HG03025 (cell line): Measurements from ENCODE around the gene SHTN1.

Source experiments
- ATAC-seq: cut with Tn5 transposase; IDR thresholded peaks from one replicate; pipeline ENCODE4 v1.9.1; 2021; ENCODE audit warnings: mild to moderate bottlenecking, moderate library complexity; ENCODE audit not compliant: unreplicated experiment, low FRiP score

The SHTN1 gene

DNA sequence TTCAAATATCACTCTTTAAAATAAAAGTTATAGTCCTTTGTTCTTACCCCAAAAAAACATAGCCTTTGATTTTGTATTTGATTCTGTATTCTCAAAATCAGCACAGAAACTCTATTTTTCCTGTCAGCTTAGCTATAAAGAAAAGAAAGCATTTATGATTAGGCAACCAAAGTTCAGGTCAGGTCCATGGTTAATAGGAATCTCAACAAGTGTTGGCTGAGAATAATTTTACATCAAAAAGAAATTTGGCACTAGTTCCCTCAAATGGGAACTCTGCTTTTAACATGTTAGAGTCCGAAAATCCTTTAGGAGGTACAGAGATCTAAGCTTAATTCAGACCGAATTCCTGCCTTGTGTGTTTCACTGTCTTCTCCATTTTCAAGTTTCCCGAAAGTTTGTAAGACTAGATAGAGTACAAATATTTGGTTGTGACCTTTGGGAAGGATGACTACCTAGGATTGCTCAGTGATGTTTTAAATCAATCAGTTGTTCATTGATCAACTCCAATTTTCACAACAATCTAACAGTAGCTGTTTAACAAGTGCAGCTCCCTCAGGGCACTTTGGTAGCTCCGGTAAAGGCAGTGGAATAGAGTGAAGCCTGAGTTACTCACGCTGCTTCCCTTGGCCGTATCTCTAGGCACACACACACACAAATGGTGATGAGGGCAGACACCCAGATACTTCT, 164.5 kb downstream of the SHTN1 start:
- ATAC-seq = no peak

DNA sequence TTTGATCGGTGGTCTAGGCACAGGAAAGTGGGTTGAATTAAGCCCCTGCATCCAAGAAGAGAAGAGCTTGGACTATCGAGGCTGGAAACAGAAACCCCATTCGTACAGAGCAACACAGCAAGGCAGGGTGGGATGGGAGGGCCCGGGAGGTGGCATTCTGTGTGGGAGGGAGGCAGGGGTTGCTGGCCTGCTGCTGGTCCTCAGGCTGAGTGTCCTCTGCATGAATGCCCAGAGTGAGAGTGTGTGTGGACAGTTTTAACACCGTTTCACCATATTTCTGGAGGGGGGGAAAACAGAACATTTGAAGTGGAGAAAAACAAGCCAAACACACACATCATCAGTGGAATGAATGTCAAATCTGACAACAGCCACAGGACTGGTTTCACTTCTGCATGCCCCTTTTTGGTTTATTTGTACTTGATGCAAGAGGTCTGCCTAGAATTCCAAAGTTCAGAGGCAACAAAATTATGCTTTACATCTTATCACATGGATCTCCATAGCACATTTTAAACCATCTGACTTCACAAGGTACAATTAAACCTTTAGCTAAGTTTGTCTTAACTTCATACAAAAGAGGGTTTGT, 166.8 kb downstream of the SHTN1 start:
- ATAC-seq = no peak

DNA sequence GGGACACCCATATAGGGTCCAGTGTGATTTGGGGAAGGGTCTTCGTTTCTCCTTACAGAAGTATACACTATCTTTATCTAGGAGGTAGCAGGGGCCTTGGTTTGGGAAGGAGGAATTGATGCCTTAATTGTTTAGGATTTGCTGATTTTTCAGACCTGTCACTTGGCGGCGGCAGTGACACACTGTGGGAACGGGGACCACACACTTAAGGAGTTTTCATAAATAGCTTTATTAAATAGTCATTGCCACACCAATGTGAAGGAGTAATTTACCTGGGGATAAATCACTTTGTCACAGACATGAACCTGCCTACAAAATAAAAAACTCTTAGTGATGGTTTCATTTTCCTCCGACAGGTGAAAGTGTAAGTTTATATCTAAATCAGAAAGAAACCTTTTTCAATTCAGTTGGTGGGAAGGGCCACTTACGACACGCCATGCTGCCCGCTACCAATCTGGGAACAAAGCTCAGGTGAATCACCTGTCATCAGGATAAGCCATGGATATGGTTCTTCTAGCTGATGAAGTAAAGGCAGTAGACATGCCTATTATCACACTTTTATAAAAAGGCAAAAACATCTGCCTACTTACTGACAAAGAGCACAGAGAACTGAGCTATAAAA, 168.0 kb downstream of the SHTN1 start:
- ATAC-seq = no peak

GRCh38 chr10:116836083-116836482, 168.9 kb downstream of the SHTN1 start:
- no peak for ATAC-seq

DNA sequence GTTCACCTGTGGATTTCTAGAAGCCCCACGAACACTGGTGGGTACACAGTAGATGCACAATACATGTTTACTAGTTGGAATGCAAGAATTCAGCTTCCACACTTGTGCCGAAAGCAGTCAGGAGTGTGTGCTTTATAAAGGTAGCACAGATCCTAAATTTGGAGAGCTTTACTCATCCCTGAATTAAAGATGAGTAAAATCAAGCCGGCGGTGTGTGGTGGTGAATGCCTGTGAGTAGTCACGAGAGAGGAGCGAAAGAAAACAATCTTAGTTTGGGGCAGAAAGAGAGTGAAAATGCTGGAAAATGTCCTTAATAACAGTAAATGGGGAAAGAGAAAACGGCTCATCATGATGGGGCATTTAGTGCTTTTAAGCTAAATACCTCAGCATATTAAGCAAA, 169.3 kb downstream of the SHTN1 start:
- ATAC-seq = no peak

DNA sequence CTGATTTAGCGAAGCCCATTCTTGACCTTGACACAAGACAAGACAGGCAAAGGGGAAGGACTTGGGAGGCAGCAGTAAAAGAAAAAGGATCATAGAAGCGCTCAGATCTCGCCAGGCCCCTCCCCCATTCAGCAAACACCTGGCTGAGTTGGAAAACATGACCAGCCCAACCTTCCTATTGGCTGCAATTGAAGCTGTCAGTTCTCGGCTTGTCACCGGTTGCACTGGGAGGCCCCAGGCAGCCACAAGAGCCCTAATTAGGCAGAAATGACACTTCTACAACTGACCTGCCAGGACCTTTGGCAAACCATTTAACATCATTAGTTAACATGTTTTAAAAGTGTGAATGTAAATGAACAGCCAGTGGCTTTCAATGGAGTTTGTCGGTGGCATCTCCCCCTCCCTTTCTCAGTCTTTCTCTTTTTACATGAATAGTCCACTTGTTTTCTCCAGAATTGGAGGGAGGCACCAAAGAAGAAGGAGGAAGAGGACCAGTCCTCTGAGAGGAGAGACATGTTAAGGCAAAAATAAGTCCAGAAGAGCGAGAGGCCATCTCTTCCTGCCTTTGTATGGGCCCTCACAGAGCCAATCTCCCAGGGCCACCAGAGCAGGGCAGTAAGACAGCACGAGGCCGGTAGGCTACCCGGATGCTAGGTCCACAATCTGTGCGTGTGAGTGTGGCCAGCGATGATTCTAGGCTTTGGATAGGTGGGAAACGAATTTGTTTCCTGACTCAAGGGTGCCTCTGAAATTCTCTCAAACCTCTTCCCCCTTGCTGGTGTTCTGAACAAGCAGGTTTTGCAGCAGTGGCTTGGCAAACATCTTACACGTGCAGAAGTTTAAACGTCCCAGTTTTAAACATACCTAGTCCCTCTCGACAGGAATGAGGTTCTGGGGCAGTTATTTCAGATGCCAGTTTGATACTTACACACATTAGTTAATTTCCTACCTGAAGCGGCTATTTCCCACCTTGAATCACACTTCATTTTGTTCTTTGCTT, 170.7 kb downstream of the SHTN1 start:
- ATAC-seq = no peak

GRCh38 chr10:116831790-116832189, 173.2 kb downstream of the SHTN1 start:
- no peak for ATAC-seq
